H9 (cell line): Measurements from ENCODE around the gene PCDHGB1. TPM values are rescaled to one million over a fixed set of nuclear protein-coding genes. Genes with fewer than 3 reads are reported as not detected.

Source experiments
- DNase-seq: peaks from one replicate; pipeline ENCODE4 v3.0.0-alpha.2; 2017
- H2AFZ ChIP-seq: one replicate; pipeline ENCODE4 v1.6.1; 2013; ENCODE audit warnings: mild to moderate bottlenecking, low read length, control low read depth, moderate library complexity
- H2AK5ac ChIP-seq: 2 replicates; pipeline ENCODE4 v1.6.1; 2013; ENCODE audit warnings: low read length, control low read depth, mixed read lengths; ENCODE audit not compliant: insufficient read length
- H2BK120ac ChIP-seq: one replicate; pipeline ENCODE4 v1.6.1; 2013; ENCODE audit warnings: low read depth, mild to moderate bottlenecking, low read length, control low read depth, inconsistent platforms; ENCODE audit not compliant: poor library complexity, severe bottlenecking
- H2BK12ac ChIP-seq: 2 replicates; pipeline ENCODE4 v1.6.1; 2013; ENCODE audit warnings: low read length, control low read depth, mixed read lengths, low read depth; ENCODE audit not compliant: insufficient read length
- H2BK15ac ChIP-seq: 2 replicates; pipeline ENCODE4 v1.6.1; 2013; ENCODE audit warnings: low read depth, low read length, control low read depth
- H2BK20ac ChIP-seq: one replicate; pipeline ENCODE4 v1.6.1; 2013; ENCODE audit warnings: low read depth, mild to moderate bottlenecking, low read length, control low read depth, inconsistent platforms; ENCODE audit not compliant: poor library complexity, severe bottlenecking
- H2BK5ac ChIP-seq: 2 replicates; pipeline ENCODE4 v1.6.1; 2013; ENCODE audit warnings: low read length, control low read depth, mixed read lengths; ENCODE audit not compliant: insufficient read length
- H3K14ac ChIP-seq: 2 replicates; pipeline ENCODE4 v1.6.1; 2013; ENCODE audit warnings: low read length, control low read depth; ENCODE audit not compliant: insufficient read depth
- H3K18ac ChIP-seq: 2 replicates; pipeline ENCODE4 v1.6.1; 2013; ENCODE audit warnings: low read depth, mild to moderate bottlenecking, mixed read lengths, low read length, control low read depth; ENCODE audit not compliant: insufficient read length
- H3K23ac ChIP-seq: 2 replicates; pipeline ENCODE4 v1.6.1; 2013; ENCODE audit warnings: low read length, control low read depth, mixed read lengths, low read depth; ENCODE audit not compliant: insufficient read length
- H3K23me2 ChIP-seq: 2 replicates; pipeline ENCODE4 v1.6.1; 2013; ENCODE audit warnings: low read depth, mild to moderate bottlenecking, mixed read lengths, low read length, control low read depth; ENCODE audit not compliant: insufficient read length, poor library complexity, severe bottlenecking
- H3K27ac ChIP-seq: 2 replicates; pipeline ENCODE4 v1.5.1; 2013; ENCODE audit warnings: low read length, control low read depth, mixed read lengths, low read depth; ENCODE audit not compliant: insufficient read length
- H3K27me3 ChIP-seq: 2 replicates; pipeline ENCODE4 v1.6.1; 2013; ENCODE audit warnings: low read length, control low read depth, inconsistent platforms; ENCODE audit not compliant: insufficient read depth
- H3K4ac ChIP-seq: 2 replicates; pipeline ENCODE4 v1.6.1; 2013; ENCODE audit warnings: low read depth, mild to moderate bottlenecking, control low read depth, inconsistent platforms, low read length, moderate library complexity
- H3K4me1 ChIP-seq: 2 replicates; pipeline ENCODE4 v1.6.1; 2013; ENCODE audit warnings: low read length, control low read depth, inconsistent platforms; ENCODE audit not compliant: insufficient read depth
- H3K4me2 ChIP-seq: 2 replicates; pipeline ENCODE4 v1.6.1; 2013; ENCODE audit warnings: low read length, control low read depth, mixed read lengths; ENCODE audit not compliant: insufficient read length, insufficient read depth
- H3K56ac ChIP-seq: 2 replicates; pipeline ENCODE4 v1.6.1; 2013; ENCODE audit warnings: low read depth, mild to moderate bottlenecking, mixed read lengths, low read length, control low read depth; ENCODE audit not compliant: insufficient read length
- H3K79me1 ChIP-seq: 2 replicates; pipeline ENCODE4 v1.6.1; 2013; ENCODE audit warnings: low read depth, mild to moderate bottlenecking, moderate library complexity, low read length, control low read depth, inconsistent platforms; ENCODE audit not compliant: insufficient read depth, poor library complexity, severe bottlenecking
- H3K79me2 ChIP-seq: 2 replicates; pipeline ENCODE4 v1.6.1; 2013; ENCODE audit warnings: low read length, control low read depth, inconsistent platforms; ENCODE audit not compliant: insufficient read depth
- H3K9ac ChIP-seq: 2 replicates; pipeline ENCODE4 v1.6.1; 2013; ENCODE audit warnings: low read length, control low read depth, mixed read lengths; ENCODE audit not compliant: insufficient read length; ENCODE audit errors: extremely low read depth
- H3K9me3 ChIP-seq: one replicate; pipeline ENCODE4 v1.6.1; 2013; ENCODE audit warnings: low read depth, low read length, inconsistent platforms; ENCODE audit not compliant: control insufficient read depth
- H3T11ph ChIP-seq: one replicate; pipeline ENCODE4 v1.6.1; 2013; ENCODE audit warnings: mild to moderate bottlenecking, low read length, control low read depth, inconsistent platforms
- H4K20me1 ChIP-seq: one replicate; pipeline ENCODE4 v1.6.1; 2013; ENCODE audit not compliant: control insufficient read depth, insufficient read length, insufficient read depth
- H4K5ac ChIP-seq: 2 replicates; pipeline ENCODE4 v1.6.1; 2013; ENCODE audit warnings: low read depth, mild to moderate bottlenecking, mixed read lengths, low read length, control low read depth; ENCODE audit not compliant: insufficient read length
- H4K8ac ChIP-seq: replicated peaks from 2 replicates; pipeline ENCODE4 v1.6.1; 2013; ENCODE audit warnings: low read length, control low read depth, mixed read lengths, low read depth; ENCODE audit not compliant: insufficient read length
- H4K91ac ChIP-seq: 2 replicates; pipeline ENCODE4 v1.6.1; 2013; ENCODE audit warnings: low read depth, mild to moderate bottlenecking, moderate library complexity, mixed read lengths, low read length, control low read depth; ENCODE audit not compliant: insufficient read length
- H3K27ac Mint-ChIP-seq, 3 experiments: 2 replicates in 2 of 3; 3 replicates in 1 of 3; pipeline ENCODE4 v1.8.0; 2020 to 2021; ENCODE audit warnings: mixed read lengths in 3 of 3, mild to moderate bottlenecking in 1 of 3, moderate library complexity in 1 of 3
- H3K27me3 Mint-ChIP-seq: 2 replicates; pipeline ENCODE4 v1.8.0; 2021; ENCODE audit warnings: low read depth, mild to moderate bottlenecking, moderate library complexity, mixed read lengths
- H3K36me3 Mint-ChIP-seq, 3 experiments: 2 replicates in 2 of 3; 3 replicates in 1 of 3; pipeline ENCODE4 v1.8.0; 2020 to 2021; ENCODE audit warnings: low read depth in 3 of 3, mixed read lengths in 3 of 3; ENCODE audit not compliant: insufficient read depth in 1 of 3
- H3K4me1 Mint-ChIP-seq, 2 experiments: 2 replicates each; pipeline ENCODE4 v1.8.0; 2020; ENCODE audit warnings: mixed read lengths in 2 of 2
- H3K4me3 Mint-ChIP-seq, 2 experiments: 2 replicates in 1 of 2; 3 replicates in 1 of 2; pipeline ENCODE4 v1.8.0; 2020 to 2021; ENCODE audit warnings: mild to moderate bottlenecking in 2 of 2, mixed read lengths in 2 of 2, moderate library complexity in 1 of 2
- H3K9me3 Mint-ChIP-seq, 2 experiments: 2 replicates in 1 of 2; 3 replicates in 1 of 2; pipeline ENCODE4 v1.8.0; 2020; ENCODE audit warnings: mild to moderate bottlenecking in 2 of 2, mixed read lengths in 2 of 2, moderate library complexity in 1 of 2
- CTCF ChIP-seq: fragments of 200-600 bp; sonication (generic); conservative IDR thresholded peaks from 3 replicates; pipeline ENCODE4 v1.8.0; 2021; ENCODE audit warnings: antibody characterized with exemption, mild to moderate bottlenecking
- WGBS: extraction: QIAGEN DNeasy Blood & Tissue Kit; methylation state at CpG from one replicate; pipeline ENCODE4 v1.1.7; 2013; ENCODE audit warnings: missing lambda C conversion rate, low lambda C conversion rate, mixed read lengths; ENCODE audit not compliant: insufficient read length; ENCODE audit errors: extremely low coverage; 5-methylcytosine and 5-hydroxymethylcytosine counted together
- total RNA-seq: library from RNA; stranded (reverse); gene quantifications from 2 replicates; pipeline ENCODE4 v1.2.1, GENCODE V29; 2021

Gene PCDHGB1
- total RNA-seq, 1 experiment from 2014 or later = 5.0 TPM

GRCh38 chr5:141351591-141351990 is 1.7 kb downstream of the PCDHGB1 start:
- Histone ChIP-seq H3K4me1 (no peaks in the 10 kb centered on the region), H2BK15ac (no peak overlapping the region), H3K79me1 (no peaks in the 10 kb centered on the region), H2BK12ac (no peak overlapping the region), H3K27ac (no peak overlapping the region), H3K9ac (no peak overlapping the region), H3K27me3 (no peaks in the 10 kb centered on the region), H3K56ac (no peak overlapping the region), H2BK120ac (no peak overlapping the region), H3K9me3 (peaks cover 30% of the 10 kb centered on the region), H2AFZ (no peak overlapping the region), H4K5ac (no peak overlapping the region), H4K91ac (no peak overlapping the region), H3K79me2 (no peaks in the 10 kb centered on the region), H3T11ph (no peak overlapping the region), H3K23me2 (peaks cover 4% of the 10 kb centered on the region), H2BK20ac (no peak overlapping the region), H2AK5ac (no peak overlapping the region), H2BK5ac (no peak overlapping the region), H3K4me2 (no peak overlapping the region), H3K4ac (no peak overlapping the region), H3K18ac (no peak overlapping the region), H3K14ac (no peak overlapping the region), H4K20me1 (no peaks in the 10 kb centered on the region), H3K23ac (no peak overlapping the region), H4K8ac (no peak overlapping the region)
- no CpG with 5 or more reads among the region's 36 CpGs for WGBS
- no peak for TF ChIP-seq CTCF
- H3K27ac Mint-ChIP-seq = no peak overlapping the region
- H3K4me1 Mint-ChIP-seq = peaks cover 6% of the 10 kb centered on the region in 2 experiments
- DNase-seq = no peak
- peaks cover 57 to 62% of the 10 kb centered on the region in 2 experiments for H3K9me3 Mint-ChIP-seq
- H3K4me3 Mint-ChIP-seq = no peak overlapping the region
- H3K36me3 Mint-ChIP-seq = peaks cover 16 to 64% (median 43%) of the 10 kb centered on the region in 3 experiments
- peaks cover 2% of the 10 kb centered on the region for H3K27me3 Mint-ChIP-seq
